HepG2 (cell line): ENCODE results near the gene GPSM1. TPM values are rescaled to one million over a fixed set of nuclear protein-coding genes. Genes with fewer than 3 reads are reported as not detected.

Source experiments
- ASH2L ChIP-seq: fragments of 300-600, 200-600 bp; sonication (generic); IDR thresholded peaks from 2 replicates; pipeline ENCODE4 v1.7.0; 2017; ENCODE audit warnings: low read depth, mild to moderate bottlenecking, moderate library complexity, mixed read lengths, low read length; ENCODE audit not compliant: insufficient read length
- CC2D1A ChIP-seq: sonication (generic); formaldehyde crosslinking; IDR thresholded peaks from 2 replicates; pipeline ENCODE4 v1.8.1; 2023; ENCODE audit warnings: mild to moderate bottlenecking, missing genetic modification reagents
- FOXP1 ChIP-seq, 2 experiments: fragments of 450-650 bp in 1 of 2; IDR thresholded peaks; 2 replicates each; pipeline ENCODE4 v1.6.1; 2017 to 2018; ENCODE audit warnings: antibody characterized with exemption in 1 of 2
- GPN1 ChIP-seq: sonication (generic); formaldehyde crosslinking; IDR thresholded peaks from 2 replicates; pipeline ENCODE4 v1.5.1; 2020; ENCODE audit warnings: missing genetic modification reagents, borderline replicate concordance
- HNRNPUL1 ChIP-seq: fragments of 200-400 bp; formaldehyde crosslinking; IDR thresholded peaks from 2 replicates; pipeline ENCODE4 v1.6.1; 2017; ENCODE audit warnings: low read depth, mild to moderate bottlenecking, low read length, moderate library complexity
- IRX3 ChIP-seq: sonication (generic); formaldehyde crosslinking; IDR thresholded peaks from 2 replicates; pipeline ENCODE4 v1.8.1; 2023; ENCODE audit warnings: mild to moderate bottlenecking, low read depth, missing genetic modification reagents, borderline replicate concordance
- MEIS1 ChIP-seq: sonication (generic); formaldehyde crosslinking; IDR thresholded peaks from 2 replicates; pipeline ENCODE4 v1.9.0; 2021; ENCODE audit warnings: mild to moderate bottlenecking, missing genetic modification reagents, moderate library complexity, borderline replicate concordance
- MLLT10 ChIP-seq: sonication (generic); formaldehyde crosslinking; IDR thresholded peaks from 2 replicates; pipeline ENCODE4 v1.4.0; 2020; ENCODE audit warnings: missing genetic modification reagents
- SYNCRIP ChIP-seq: fragments of 200-400 bp; formaldehyde crosslinking; IDR thresholded peaks from 2 replicates; pipeline ENCODE4 v1.6.1; 2018; ENCODE audit warnings: mild to moderate bottlenecking, low read depth, low read length; ENCODE audit not compliant: insufficient read depth
- TFE3 ChIP-seq: IDR thresholded peaks from 2 replicates; pipeline ENCODE4 v1.6.1; 2016
- THAP9 ChIP-seq: sonication (generic); formaldehyde crosslinking; IDR thresholded peaks from 2 replicates; pipeline ENCODE4; 2020; ENCODE audit warnings: missing genetic modification reagents, mild to moderate bottlenecking, borderline replicate concordance
- ZBTB10 ChIP-seq: sonication (generic); formaldehyde crosslinking; IDR thresholded peaks from 2 replicates; pipeline ENCODE4 v1.4.0; 2020; ENCODE audit warnings: missing genetic modification reagents, borderline replicate concordance
- ZFP41 ChIP-seq: sonication (generic); formaldehyde crosslinking; IDR thresholded peaks from 2 replicates; pipeline ENCODE4 v1.4.0; 2020; ENCODE audit warnings: mild to moderate bottlenecking, missing genetic modification reagents, borderline replicate concordance
- ZGPAT ChIP-seq: IDR thresholded peaks from 2 replicates; pipeline ENCODE4 v1.6.1; 2016; ENCODE audit warnings: mild to moderate bottlenecking
- ZNF138 ChIP-seq: sonication (generic); formaldehyde crosslinking; IDR thresholded peaks from 2 replicates; pipeline ENCODE4 v1.5.0; 2020; ENCODE audit warnings: mild to moderate bottlenecking, low read depth, missing genetic modification reagents
- ZNF24 ChIP-seq: fragments of 450-650 bp; IDR thresholded peaks from 2 replicates; pipeline ENCODE4 v1.6.1; 2017; ENCODE audit warnings: antibody characterized with exemption, mild to moderate bottlenecking
- ZNF362 ChIP-seq: sonication (generic); formaldehyde crosslinking; IDR thresholded peaks from 2 replicates; pipeline ENCODE4 v1.4.0; 2020; ENCODE audit warnings: missing genetic modification reagents, mild to moderate bottlenecking, borderline replicate concordance
- ZSCAN31 ChIP-seq: sonication (generic); formaldehyde crosslinking; IDR thresholded peaks from 2 replicates; pipeline ENCODE4 v1.5.0; 2020; ENCODE audit warnings: low read depth, mild to moderate bottlenecking, missing genetic modification reagents
- polyA plus RNA-seq, 8 experiments: library from polyadenylated mRNA; depleted of rRNA in 3 of 8; stranded (reverse) in 7 of 8; unstranded in 1 of 8; fragments of >200 nt; fragmentation: Illumina TruSeq in 4 of 8; extraction: Trizol in 4 of 8; gene quantifications; 2 replicates each; pipeline versions ENCODE4 v1.2.1 to v1.2.3, GENCODE V29; 2011 to 2016; ENCODE audit warnings: low read depth in 4 of 8, missing spikeins in 1 of 8, mixed read lengths in 1 of 8; ENCODE audit not compliant: insufficient read depth in 1 of 8
- total RNA-seq, 5 experiments: library from RNA; depleted of rRNA; stranded (reverse); fragments of >200 nt; fragmentation: Illumina TruSeq; extraction: Trizol; gene quantifications; 2 replicates each; pipeline ENCODE4 v1.2.3, GENCODE V29; 2016; ENCODE audit warnings: low read depth in 1 of 5

The GPSM1 gene
- total and polyA plus RNA-seq, 2 of the 13 experiments (the other 11 are each of a cell fraction or from before 2014, with no cell fraction given): 1.0 to 2.4 TPM

- no peak for TF ChIP-seq ZGPAT (CRISPR knock-in tag)
- no peak for TF ChIP-seq ZNF24
- no peak for TF ChIP-seq MEIS1 (CRISPR knock-in tag)
- no peak for TF ChIP-seq ZSCAN31 (CRISPR knock-in tag)
- TF ChIP-seq ASH2L: no peak
- no peak for TF ChIP-seq ZNF138 (CRISPR knock-in tag)
- TF ChIP-seq ZFP41 (CRISPR knock-in tag): no peak
- TF ChIP-seq HNRNPUL1: no peak
- TF ChIP-seq THAP9 (CRISPR knock-in tag): no peak
- TF ChIP-seq IRX3: no peak
- no peak for TF ChIP-seq ZBTB10 (CRISPR knock-in tag)
- no peak for TF ChIP-seq ZNF362
- TF ChIP-seq TFE3 (CRISPR knock-in tag): no peak
- no peak for TF ChIP-seq GPN1 (CRISPR knock-in tag)
- TF ChIP-seq FOXP1 (IDR thresholded peaks at IDR 0.05): no peak
- TF ChIP-seq FOXP1 (CRISPR knock-in tag; IDR thresholded peaks at IDR 0.05): no peak
- no peak for TF ChIP-seq SYNCRIP
- no peak for TF ChIP-seq MLLT10 (CRISPR knock-in tag)
- TF ChIP-seq CC2D1A: no peak
Measured at GRCh38 chr9:136373300-136374182, 46.2 kb downstream of the GPSM1 start, which contains the start of gene CARD9 (continued).
